HG02798 (cell line): ENCODE results near the gene DOCK8.

Experiments
- ATAC-seq: cut with Tn5 transposase; IDR thresholded peaks from one replicate; pipeline ENCODE4 v1.9.1; 2021; ENCODE audit warnings: mild to moderate bottlenecking; ENCODE audit not compliant: unreplicated experiment, poor library complexity

Gene DOCK8

DNA sequence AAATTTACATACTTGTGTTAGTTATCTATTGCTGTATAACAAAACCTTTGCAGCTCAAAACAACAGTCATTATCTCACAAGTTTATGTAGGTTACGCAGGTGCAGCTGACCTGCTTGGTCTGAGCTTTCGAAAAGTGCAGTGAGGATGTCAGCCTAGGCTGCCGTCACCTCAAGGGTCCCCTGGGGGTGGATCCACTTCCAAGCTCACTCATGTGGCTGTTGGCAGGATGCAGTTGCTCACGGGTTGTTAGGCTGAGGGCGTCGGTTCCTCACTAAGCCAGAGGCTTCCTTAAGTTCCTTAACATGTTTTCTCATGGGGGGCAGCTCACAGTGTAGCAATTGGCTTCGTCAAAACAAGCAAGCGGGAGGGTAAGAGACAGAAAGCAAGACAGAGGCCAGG, 139.8 kb downstream of the DOCK8 start:
- ATAC-seq, result no peak

DNA sequence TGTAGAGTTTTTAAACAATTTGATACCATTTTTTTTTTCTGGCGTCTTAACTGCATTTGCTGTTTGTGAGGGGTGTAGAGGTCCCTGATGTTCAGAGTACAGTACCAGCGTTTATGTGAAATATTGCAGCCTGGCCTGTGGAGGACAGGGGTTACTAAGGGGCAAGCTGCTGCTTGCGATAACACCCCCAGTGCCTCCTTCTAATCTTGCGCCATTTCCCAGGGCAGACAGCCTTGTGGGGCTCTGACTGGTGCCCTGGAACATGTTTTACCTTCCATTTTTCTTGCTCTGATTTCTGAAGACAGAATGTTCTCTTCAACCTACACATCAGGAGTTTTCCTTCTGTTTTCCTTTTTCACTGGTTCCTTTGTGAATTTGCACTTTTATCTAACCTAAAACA, 142.9 kb downstream of the DOCK8 start:
- no peak for ATAC-seq

DNA sequence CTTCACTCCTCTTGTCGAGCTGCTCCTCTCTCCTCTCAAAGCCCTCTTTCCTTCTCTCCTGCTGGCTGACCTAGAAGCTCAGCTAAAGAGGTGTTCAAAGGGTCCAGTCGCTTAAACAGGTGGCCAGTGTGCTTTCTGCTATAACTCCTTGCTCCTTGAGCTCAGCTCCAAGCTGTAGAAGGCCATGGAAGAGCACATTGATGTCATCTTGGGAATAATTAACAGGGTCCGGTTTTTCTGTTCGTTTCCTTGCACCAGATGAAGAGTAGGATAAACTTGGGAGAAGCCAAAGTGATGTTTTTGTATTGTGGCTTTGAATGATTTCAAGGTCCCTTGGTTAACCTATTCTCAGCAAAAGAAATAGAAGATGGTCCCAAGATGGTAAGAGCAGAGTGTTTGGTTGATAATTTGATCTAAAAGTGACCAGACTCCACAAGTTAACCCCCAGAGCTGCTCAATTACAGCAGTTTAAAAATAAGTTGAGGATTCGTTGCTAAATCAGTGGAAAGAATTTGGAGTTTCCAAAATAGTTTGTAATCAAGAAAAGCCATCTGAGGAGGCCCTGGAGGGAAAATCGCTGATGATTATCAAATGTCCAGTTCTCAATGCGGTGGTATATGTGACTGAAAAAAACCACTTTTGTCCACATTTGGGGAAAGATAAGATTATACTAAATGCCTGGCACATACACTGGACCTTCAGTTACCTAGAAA, 148.1 kb downstream of the DOCK8 start:
- no peak for ATAC-seq

DNA sequence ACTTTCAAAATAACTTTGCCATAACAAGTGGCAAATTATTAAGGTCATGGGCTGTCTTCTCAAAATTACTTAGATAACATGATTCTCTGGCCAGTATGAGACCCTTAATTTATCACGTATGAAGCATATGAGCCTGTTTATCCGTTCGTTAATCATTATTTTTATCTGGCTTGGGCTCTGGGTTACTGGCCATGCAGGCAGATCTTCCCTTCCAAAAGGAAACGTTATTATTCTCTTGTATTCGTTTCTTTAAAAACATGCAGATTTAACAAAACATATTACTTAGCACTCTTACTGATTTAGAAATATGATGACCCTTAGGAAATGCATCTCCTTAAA, 148.6 kb downstream of the DOCK8 start:
- no peak for ATAC-seq

DNA sequence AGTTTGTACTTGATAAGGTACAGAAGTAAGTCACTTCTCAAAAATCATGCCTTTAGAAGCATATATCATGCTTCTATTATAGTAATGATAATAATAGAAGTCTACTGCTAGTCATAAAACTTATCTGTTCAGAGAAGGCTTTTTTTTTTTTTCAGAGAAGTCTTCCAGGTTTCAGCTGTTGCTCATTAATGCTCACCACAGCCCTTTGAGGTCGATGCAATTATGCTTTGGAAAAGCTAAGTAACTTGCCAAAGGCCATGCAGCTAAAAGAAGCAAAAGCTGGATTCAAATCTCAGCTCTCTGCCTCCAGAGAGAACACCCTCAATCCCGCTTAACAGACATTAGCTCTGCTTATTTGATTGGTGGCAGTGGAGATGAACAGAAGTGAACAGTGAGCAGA, 150.8 kb downstream of the DOCK8 start:
- ATAC-seq, result no peak

DNA sequence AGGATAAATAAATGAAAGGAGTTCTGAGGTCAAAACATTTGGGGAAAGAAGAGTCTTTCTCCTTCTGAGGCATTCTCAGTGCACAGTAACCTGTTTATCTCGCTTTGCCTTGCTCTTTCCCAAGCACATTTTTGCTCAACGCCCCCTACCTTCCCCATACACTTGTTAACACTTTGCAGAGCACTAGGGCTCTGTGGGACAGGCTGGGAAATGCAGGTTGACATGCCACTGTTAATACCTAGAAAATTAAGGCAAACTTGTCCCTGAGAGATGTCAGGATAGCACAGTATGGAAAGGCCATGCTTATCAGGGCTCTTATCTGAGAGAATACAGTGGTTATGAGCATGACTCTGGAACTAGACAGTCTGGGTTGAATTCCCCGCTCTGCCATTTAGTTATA, 152.0 kb downstream of the DOCK8 start:
- ATAC-seq, result no peak

DNA sequence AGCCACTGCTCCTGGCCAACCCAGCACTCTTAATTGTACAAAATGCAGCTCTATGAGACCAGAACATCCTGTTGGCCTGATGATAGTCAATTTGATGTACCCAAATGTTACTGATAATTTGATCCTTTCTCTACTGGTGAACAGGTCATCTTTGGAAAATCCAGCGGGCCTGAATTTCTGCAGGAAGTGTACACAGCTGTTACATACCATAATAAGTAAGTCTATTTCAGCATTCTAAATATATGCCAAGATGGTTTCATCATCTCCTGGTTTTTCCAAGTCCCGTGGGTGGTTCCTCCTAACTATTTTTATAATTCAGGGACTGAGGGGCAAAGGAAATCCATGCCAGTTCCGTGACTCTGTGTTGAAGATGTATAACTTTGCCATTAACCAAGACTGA, 155.4 kb downstream of the DOCK8 start:
- ATAC-seq, result no peak

DNA sequence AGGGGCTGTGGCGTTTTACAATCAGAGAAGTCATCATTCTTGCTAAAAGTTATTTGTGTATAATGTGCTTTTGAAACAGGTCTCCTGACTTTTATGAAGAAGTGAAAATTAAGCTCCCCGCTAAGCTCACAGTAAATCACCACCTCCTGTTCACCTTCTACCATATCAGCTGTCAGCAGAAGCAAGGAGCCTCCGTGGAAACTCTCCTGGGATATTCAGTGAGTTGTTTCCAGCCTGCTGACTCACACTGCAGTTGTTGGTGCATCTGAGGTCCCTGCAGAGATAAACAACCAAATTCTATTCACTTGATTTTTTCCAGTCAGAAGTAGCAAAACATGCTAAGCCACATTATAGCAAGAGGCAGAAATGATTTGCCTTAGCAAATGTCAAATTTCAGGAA, 156.7 kb downstream of the DOCK8 start:
- ATAC-seq, result no peak

DNA sequence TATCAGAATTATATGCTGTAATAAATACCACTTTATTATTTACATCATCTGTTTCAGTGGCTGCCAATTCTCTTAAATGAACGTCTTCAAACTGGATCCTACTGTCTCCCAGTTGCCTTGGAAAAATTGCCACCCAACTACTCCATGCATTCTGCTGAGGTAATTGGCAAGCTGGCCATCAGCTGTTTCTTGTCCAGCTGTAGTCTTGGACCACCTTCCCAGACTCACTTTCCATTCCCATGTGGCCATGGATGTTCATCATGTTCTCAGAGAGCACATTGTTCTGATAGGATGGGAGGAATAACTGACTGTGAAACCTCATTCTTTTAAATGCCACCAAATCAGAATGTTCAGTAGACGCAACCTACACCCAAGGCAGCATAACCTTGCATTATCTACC, 157.5 kb downstream of the DOCK8 start:
- no peak for ATAC-seq

DNA sequence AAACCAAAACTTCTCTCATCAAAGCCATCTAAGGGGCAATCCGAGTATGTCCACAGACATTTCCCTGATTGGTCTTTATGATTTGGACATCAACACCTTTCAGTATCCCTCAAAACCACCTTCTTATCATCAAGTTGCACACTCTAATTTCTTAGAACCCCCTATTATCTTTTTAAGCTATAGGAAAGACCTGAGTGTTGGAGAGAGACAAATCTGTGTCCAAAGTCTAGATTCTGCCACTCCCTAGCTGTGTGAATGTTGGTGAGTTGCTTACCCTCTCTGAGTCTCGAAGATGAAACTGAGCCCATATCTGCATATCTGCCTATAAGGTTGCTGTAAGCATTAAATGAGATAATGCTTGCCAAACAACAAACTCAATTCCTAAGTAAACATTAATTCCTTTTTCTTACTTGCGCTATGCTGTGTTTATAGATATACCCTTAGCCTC, 159.1 kb downstream of the DOCK8 start:
- no peak for ATAC-seq

DNA sequence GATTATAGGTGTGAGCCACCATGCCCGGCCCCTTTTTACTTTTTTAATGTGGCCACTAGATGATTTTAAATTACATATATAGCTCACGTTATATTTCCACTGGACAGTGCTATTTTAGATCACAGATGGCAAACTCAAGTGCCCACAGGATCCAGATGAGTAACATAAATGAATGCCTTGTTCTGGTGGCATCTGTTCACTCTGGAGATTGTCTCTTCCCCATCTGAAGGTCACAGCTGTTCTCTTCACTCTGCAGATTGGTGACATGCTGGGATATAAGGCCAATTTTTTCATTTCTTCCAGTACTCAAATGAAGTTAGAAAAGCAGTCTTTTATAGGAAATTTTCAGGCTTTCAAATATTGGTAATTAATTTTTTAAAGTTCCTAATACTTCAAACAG, 160.1 kb downstream of the DOCK8 start:
- ATAC-seq, result no peak

DNA sequence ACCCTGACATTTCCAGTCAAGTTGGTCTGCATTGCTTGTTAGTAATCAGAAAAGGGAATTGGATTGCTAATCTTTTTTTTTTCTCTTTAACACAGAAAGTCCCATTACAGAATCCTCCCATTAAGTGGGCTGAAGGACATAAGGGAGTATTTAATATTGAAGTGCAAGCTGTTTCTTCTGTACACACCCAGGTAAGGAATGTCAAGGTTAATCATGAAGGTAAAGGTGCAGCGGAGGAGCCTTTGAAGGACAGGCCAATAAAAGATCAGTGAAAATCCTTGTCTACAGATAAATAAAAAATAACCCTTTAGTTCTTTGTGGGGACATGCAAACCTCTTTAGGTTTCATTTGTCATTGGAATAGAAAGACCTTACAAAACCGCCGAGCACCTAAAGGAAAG, 161.4 kb downstream of the DOCK8 start:
- ATAC-seq, result no peak

DNA sequence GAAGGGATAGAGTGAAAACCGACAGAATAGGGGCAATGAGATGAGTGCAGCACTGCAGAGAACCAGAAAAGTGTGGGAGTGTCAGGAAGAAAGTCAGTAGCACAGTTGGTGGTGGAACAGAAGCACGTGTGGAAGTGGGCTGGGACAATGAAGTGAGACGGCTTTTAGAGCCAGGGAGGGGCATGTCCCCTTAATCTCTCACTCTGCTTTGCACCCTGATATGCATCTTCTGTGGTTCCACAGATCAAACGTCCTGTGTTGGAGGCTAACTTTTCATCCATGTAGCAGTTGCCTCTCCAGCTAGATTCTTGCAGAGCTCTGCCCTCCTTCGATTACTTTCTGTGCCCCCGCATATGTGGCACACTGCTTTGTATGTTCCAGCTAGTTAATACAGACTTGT, 163.6 kb downstream of the DOCK8 start:
- no peak for ATAC-seq

DNA sequence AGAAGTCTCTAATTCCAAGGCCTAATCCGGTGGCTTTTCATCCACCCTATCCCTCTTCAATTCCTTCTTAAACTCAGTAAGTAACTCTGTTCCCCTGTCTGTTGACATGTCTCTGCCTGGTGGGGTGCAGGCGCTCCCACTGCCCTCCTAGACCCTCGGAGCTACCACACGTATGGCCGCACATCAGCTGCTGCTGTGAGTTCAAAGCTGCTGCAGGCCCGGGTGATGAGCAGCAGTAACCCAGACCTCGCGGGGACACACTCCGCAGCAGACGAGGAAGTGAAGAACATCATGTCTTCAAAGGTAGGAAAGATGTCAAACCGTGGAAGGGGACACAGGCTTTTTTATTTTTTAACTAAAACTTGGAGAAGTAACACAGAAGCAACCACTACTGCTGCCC, 167.7 kb downstream of the DOCK8 start:
- ATAC-seq, result no peak

DNA sequence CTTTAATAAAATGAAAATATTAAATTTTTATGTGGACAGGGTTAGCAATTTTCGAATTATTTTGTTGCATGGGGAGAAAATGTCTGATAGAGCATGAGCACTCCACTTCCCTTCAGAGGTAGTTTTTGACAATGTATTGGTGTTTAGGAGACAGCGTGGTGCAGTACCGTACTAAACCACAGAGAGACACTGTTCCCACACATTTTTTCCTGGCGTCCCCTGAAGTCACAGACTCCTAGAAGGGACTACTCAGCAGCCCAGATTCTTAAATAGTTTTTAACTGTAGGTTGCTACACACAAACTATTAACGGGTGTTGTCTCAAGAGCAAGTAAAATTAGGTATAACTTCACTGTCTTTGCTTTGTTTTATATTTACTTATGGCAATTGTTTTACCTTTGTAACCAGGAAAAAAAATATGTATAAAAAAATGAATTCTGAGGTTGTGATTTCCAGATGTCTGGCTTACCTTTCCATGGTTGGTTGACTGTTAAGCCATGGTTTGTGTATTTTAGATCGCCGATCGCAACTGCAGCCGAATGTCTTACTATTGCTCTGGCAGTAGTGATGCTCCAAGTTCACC, 171.2 kb downstream of the DOCK8 start:
- no peak for ATAC-seq

DNA sequence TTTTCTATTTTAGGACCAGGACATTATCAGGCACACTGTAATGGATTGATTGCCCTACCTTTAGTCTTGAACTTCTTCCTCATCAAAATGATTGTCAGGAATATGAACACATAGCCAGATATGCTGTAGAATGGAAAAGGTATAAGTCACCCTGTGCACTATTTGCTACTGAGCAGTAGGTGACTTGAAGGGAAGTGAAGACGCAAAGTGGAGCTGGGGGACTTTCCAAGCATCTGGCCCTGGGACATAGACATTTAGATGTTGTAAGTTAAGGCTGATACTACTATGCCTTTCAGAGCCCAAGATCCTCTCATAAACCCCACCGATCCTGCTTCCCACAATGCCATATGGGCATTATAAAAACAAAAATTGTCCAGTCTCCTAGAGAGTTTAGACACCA, 174.5 kb downstream of the DOCK8 start:
- ATAC-seq, result no peak

DNA sequence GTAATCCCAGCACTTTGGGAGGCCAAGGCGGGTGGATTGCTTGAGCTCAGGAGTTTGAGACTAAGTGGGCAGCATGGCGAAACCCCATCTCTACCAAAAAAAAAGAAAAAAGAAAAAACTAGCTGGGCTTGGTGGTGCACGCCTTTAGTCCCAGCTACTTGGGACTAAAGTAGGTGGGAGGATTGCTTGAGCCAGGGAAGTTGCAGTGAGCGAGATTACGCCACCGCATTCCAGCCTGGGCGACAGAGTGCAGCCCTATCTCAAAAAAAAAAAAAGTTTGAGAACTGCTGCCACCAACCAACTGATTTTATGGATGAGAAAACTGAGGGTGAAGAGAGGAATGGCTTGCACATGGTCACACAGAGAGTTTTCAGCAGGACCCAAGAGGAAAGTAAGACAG, 175.1 kb downstream of the DOCK8 start:
- no peak for ATAC-seq

DNA sequence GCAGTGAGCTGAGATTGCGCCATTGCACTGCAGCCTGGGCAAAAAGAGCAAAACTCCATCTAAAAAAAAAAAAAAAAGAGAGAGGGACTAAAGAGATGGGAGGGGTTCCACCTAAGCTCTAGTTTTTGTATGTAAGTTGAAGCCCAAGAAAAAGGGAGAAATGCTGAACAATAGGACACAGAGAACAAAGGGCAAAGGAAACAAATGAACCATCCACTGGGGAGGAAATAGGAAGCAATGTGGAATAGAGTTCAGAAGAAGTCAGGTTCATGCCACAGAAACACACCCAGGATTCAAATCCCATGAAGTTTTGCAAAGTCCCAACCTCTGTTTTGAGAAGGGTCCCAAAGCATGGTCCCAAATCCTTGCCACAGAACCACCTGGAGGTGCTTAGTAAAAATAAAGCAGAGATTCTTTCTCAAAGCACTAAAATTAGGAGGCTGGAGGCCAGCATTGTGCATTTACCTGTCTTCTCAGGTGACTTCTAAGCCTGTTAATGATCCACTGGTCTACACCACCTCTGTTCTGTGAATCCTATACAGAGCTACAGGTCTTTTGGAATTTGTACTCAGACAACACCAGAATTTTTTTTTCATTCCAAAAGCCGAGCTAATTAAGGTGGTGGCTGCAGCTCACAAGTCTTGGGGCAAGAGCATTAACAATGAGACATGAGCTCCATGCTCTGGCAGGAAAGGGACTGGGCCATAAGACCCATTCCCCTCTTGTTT, 177.6 kb downstream of the DOCK8 start:
- ATAC-seq, result no peak

DNA sequence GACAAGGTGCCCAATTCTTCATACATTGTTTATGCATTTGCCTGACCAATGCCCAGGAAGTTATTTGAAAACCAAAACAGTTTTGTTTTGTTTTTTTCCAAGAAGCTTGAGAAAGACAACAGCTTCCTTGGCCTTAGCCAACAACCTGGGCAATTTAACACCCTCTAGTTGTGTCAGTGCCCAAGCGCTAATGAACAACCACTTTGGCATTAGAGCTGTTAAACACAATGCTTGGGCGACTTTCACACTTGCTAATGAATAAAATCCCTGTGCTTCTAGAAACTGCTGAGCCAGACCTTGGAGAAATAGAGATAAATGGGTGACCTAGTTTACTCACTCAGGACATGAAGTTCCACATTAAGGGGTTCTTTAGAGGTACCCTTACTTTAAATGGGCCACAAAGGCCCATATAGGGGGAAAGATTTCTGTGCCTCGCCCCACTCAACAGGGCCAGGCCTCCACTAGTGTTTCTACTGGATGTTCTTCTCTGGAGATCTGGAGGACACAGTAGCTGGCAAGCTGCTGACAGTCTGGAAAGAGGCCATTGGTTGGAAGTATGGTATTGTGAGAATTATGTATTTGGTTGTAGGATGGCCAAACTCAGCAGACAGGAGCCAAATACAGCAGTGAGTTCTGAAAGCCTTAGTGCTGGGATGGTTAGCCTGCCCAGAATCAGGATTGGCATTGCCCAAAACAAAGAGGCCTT, 179.8 kb downstream of the DOCK8 start:
- no peak for ATAC-seq

DNA sequence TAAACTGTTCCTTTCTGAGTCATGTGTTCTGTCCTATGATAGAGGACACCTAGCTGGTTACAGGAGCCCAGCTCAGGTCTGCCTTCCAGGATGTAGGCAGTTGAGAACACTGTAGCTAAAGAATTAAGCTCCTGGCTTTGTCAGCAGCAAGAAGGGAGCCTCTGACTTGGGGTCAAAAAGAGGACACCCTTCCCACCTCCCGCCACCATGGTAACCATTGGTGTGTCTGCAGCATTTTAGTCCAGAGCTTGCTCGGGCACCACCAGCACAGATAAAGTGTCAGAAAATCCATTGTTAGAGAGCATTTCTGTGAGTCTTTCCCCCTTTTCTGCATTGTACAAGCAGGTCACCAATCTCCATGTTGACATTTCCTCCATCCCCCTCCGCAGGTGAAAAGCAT, 181.7 kb downstream of the DOCK8 start:
- no peak for ATAC-seq

DNA sequence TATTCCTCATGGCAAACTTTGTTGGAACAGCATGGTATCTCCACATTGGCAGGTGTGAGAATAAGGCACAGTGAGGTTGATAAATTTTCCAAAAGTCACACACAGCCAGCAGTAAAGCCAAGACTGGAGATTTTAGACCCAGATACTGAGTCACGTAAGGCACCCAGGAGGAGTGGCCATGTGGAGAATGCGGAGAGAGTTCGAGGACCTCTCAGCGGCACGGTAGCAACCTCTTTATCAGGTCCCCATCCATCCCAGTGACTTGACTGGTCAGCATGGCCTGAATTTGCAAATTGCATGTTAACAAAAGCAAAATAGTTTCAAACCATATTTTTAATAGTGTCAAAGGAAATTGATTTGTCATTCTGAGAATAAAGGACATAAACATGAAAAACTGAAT, 183.4 kb downstream of the DOCK8 start:
- no peak for ATAC-seq
